ENCODE measurements around the gene CAMSAP1.

Gene CAMSAP1

DNA sequence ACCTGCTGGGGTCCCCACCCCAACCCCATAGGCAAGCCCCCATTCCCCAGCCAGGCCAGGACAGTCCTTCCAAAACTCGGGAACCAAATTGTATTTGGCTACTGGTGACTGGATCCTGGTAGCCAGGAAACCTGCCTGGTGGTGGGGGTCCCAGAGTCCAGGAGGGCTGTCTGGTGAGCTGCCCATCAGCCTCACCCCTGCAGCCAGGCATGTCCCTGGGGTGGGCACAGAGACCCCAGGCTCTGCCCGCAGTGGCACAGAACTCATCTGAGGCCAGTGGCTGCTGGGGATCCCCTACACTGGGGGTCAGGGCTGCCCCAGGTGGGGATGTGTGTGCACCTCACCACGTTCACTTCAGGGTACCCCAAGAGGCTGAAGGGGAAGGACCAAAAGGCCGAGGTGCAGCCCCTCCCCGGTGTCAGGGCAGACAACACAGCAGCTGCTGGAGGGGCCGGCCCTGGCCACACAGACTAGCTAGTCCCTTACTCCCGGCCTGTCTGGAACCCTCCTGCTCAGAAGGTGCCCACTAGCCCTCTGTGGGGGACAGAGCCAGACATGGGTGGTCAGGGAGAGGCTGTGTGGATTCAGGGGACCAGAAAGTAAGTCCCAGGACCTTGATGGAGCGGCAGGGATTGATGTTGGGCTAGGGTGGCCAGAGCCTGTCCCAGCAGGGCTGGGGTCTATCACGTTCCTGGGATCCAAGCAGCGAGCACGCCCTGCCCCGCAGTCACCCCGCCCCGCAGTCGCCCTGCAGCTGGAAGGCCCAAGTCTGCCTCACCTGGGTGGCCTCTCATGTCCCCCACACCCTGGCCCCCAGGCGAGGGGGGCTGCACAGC, 113.9 kb downstream of the CAMSAP1 start:
- TF ChIP-seq, protein P1, sequence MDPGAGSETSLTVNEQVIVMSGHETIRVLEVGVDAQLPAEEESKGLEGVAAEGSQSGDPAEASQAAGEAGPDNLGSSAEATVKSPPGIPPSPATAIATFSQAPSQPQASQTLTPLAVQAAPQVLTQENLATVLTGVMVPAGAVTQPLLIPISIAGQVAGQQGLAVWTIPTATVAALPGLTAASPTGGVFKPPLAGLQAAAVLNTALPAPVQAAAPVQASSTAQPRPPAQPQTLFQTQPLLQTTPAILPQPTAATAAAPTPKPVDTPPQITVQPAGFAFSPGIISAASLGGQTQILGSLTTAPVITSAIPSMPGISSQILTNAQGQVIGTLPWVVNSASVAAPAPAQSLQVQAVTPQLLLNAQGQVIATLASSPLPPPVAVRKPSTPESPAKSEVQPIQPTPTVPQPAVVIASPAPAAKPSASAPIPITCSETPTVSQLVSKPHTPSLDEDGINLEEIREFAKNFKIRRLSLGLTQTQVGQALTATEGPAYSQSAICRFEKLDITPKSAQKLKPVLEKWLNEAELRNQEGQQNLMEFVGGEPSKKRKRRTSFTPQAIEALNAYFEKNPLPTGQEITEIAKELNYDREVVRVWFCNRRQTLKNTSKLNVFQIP (CRISPR knock-in tag; IDR thresholded peaks at IDR 0.05; ENCODE audit: borderline replicate concordance, low read depth) = no peak
- TF ChIP-seq, protein P2, sequence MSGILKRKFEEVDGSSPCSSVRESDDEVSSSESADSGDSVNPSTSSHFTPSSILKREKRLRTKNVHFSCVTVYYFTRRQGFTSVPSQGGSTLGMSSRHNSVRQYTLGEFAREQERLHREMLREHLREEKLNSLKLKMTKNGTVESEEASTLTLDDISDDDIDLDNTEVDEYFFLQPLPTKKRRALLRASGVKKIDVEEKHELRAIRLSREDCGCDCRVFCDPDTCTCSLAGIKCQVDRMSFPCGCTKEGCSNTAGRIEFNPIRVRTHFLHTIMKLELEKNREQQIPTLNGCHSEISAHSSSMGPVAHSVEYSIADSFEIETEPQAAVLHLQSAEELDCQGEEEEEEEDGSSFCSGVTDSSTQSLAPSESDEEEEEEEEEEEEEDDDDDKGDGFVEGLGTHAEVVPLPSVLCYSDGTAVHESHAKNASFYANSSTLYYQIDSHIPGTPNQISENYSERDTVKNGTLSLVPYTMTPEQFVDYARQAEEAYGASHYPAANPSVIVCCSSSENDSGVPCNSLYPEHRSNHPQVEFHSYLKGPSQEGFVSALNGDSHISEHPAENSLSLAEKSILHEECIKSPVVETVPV (CRISPR knock-in tag; IDR thresholded peaks at IDR 0.05) = no peak
- TF ChIP-seq ZNF70 (CRISPR knock-in tag; IDR thresholded peaks at IDR 0.05) (no peak), CSDC2 (CRISPR knock-in tag; IDR thresholded peaks at IDR 0.05) (no peak), SNAI2 (CRISPR knock-in tag; IDR thresholded peaks at IDR 0.05) (no peak), ZC3H10 (CRISPR knock-in tag; IDR thresholded peaks at IDR 0.05) (no peak), RARB (CRISPR knock-in tag; IDR thresholded peaks at IDR 0.05) (no peak), TOX (CRISPR knock-in tag; IDR thresholded peaks at IDR 0.05; ENCODE audit: borderline replicate concordance) (no peak), OSR1 (CRISPR knock-in tag; IDR thresholded peaks at IDR 0.05) (no peak), ZNF8 (CRISPR knock-in tag; IDR thresholded peaks at IDR 0.05) (no peak), ZNF565 (CRISPR knock-in tag; conservative IDR thresholded peaks at IDR 0.05; ENCODE audit: low read depth) (no peak), BACH2 (CRISPR knock-in tag; IDR thresholded peaks at IDR 0.05; ENCODE audit: borderline replicate concordance) (no peak), ZFP3 (CRISPR knock-in tag; IDR thresholded peaks at IDR 0.05) (no peak)
- TF ChIP-seq, protein P3, sequence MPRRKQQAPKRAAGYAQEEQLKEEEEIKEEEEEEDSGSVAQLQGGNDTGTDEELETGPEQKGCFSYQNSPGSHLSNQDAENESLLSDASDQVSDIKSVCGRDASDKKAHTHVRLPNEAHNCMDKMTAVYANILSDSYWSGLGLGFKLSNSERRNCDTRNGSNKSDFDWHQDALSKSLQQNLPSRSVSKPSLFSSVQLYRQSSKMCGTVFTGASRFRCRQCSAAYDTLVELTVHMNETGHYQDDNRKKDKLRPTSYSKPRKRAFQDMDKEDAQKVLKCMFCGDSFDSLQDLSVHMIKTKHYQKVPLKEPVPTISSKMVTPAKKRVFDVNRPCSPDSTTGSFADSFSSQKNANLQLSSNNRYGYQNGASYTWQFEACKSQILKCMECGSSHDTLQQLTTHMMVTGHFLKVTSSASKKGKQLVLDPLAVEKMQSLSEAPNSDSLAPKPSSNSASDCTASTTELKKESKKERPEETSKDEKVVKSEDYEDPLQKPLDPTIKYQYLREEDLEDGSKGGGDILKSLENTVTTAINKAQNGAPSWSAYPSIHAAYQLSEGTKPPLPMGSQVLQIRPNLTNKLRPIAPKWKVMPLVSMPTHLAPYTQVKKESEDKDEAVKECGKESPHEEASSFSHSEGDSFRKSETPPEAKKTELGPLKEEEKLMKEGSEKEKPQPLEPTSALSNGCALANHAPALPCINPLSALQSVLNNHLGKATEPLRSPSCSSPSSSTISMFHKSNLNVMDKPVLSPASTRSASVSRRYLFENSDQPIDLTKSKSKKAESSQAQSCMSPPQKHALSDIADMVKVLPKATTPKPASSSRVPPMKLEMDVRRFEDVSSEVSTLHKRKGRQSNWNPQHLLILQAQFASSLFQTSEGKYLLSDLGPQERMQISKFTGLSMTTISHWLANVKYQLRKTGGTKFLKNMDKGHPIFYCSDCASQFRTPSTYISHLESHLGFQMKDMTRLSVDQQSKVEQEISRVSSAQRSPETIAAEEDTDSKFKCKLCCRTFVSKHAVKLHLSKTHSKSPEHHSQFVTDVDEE (CRISPR knock-in tag; IDR thresholded peaks at IDR 0.05) = no peak
- no peak for ATAC-seq

DNA sequence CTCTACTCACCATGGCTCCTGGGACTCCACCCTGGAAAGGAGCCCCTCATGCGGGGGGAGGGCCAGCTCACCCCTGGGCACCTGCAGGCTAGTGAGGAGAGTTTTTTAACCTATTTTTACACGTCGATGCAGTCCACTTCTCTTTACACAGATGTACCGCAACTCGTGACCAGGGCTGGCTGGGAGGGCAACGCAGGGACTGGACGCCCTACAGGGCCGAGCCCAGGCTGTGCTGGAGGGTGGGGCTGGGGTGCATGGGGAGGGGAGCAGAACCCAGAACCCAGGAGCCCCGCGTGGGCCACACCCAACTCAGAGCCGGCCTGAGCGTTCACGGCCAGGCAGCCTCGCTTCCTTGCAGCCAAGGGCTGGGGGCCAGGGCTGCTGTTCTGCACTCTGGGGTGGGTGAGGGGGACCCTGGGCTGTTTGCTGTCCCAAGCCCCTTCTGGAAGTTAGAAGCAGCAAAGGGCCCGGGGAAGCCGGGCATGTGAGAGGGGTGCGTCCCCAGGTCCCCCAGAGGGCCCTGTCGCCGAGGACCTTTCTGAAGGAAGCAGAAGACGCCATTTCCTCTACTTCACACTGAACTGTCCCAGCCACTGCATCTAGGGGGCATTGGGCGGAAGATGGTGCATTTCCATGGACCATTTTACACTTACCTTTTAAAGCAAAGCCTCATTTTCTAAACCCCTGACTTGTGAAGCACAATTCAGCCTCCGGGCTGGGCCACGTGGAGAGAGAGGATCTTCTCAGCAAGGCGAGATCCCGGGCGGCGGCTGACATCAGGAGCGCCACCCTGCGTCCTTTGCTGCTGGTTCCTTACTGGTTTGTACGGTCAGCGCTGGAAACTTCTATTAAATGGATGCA, 114.8 kb downstream of the CAMSAP1 start:
- no peak for ATAC-seq
- TF ChIP-seq ARNTL (CRISPR knock-in tag; IDR thresholded peaks at IDR 0.05; ENCODE audit: borderline replicate concordance, low read depth) (no peak), SNAI2 (CRISPR knock-in tag; IDR thresholded peaks at IDR 0.05) (no peak), ZNF8 (CRISPR knock-in tag; IDR thresholded peaks at IDR 0.05) (no peak), ZFP30 (CRISPR knock-in tag; IDR thresholded peaks at IDR 0.05) (no peak), ZC3H10 (CRISPR knock-in tag; IDR thresholded peaks at IDR 0.05) (no peak), ZNF70 (CRISPR knock-in tag; IDR thresholded peaks at IDR 0.05) (no peak), CSDC2 (CRISPR knock-in tag; IDR thresholded peaks at IDR 0.05) (no peak), ISL1 (CRISPR knock-in tag; IDR thresholded peaks at IDR 0.05) (no peak)
- TF ChIP-seq, protein P4, sequence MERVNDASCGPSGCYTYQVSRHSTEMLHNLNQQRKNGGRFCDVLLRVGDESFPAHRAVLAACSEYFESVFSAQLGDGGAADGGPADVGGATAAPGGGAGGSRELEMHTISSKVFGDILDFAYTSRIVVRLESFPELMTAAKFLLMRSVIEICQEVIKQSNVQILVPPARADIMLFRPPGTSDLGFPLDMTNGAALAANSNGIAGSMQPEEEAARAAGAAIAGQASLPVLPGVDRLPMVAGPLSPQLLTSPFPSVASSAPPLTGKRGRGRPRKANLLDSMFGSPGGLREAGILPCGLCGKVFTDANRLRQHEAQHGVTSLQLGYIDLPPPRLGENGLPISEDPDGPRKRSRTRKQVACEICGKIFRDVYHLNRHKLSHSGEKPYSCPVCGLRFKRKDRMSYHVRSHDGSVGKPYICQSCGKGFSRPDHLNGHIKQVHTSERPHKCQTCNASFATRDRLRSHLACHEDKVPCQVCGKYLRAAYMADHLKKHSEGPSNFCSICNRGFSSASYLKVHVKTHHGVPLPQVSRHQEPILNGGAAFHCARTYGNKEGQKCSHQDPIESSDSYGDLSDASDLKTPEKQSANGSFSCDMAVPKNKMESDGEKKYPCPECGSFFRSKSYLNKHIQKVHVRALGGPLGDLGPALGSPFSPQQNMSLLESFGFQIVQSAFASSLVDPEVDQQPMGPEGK (CRISPR knock-in tag; IDR thresholded peaks at IDR 0.05; ENCODE audit: borderline replicate concordance) = no peak
- TF ChIP-seq, protein P2 (CRISPR knock-in tag; IDR thresholded peaks at IDR 0.05) = no peak
- TF ChIP-seq, protein P3 (CRISPR knock-in tag; IDR thresholded peaks at IDR 0.05) = no peak

All from SK-N-SH treated with all-trans-retinoic acid at 6 μM for 48 hours (cell line).